HepG2 (cell line): Measurements from ENCODE around the gene ARPP19.

Experiments
- CTCF ChIP-seq: sonication (generic); formaldehyde crosslinking; IDR thresholded peaks from 2 replicates; pipeline ENCODE4 v1.5.0; 2020; ENCODE audit warnings: mild to moderate bottlenecking, missing genetic modification reagents, moderate library complexity
- EZH2 ChIP-seq: conservative IDR thresholded peaks from 2 replicates; pipeline ENCODE4 v1.6.1; 2012; ENCODE audit warnings: mild to moderate bottlenecking, low read depth, low read length, moderate library complexity

- TF ChIP-seq EZH2 (no peak), CTCF (CRISPR knock-in tag) (no peak)
Observed at GRCh38 chr15:52517014-52517413, 51.8 kb downstream of the ARPP19 start.
